Suprapubic skin (tissue), 4 donors: ENCODE measurements around the gene CHST8. TPM values are rescaled to one million over a fixed set of nuclear protein-coding genes. Genes with fewer than 3 reads are reported as not detected.

Source experiments
- DNase-seq, 2 donors: peaks; one replicate each; pipeline ENCODE4 v3.0.0-alpha.2; 2019; ENCODE audit warnings: low spot score in 2 of 2
- H3K27ac ChIP-seq: fragments of 200-600 bp; sonication (generic); one replicate; pipeline ENCODE4 v1.5.1; 2019
- H3K27me3 ChIP-seq: fragments of 200-600 bp; sonication (generic); one replicate; pipeline ENCODE4 v1.5.1; 2019
- H3K36me3 ChIP-seq: fragments of 200-600 bp; sonication (generic); one replicate; pipeline ENCODE4 v1.5.1; 2019
- H3K4me1 ChIP-seq: fragments of 200-600 bp; sonication (generic); one replicate; pipeline ENCODE4 v1.5.1; 2019
- H3K4me3 ChIP-seq: fragments of 200-600 bp; sonication (generic); one replicate; pipeline ENCODE4 v1.5.1; 2019; ENCODE audit warnings: mild to moderate bottlenecking
- H3K9me3 ChIP-seq: fragments of 200-600 bp; sonication (generic); one replicate; pipeline ENCODE4 v1.5.1; 2019
- EP300 ChIP-seq: sonication (generic); formaldehyde crosslinking; IDR thresholded peaks from one replicate; pipeline ENCODE4 v1.6.1; 2017; ENCODE audit warnings: antibody characterized with exemption
- POLR2A ChIP-seq, 2 donors: fragments of 450-650 bp; IDR thresholded peaks; one replicate each; pipeline ENCODE4 v1.6.1; 2017; ENCODE audit warnings: antibody characterized with exemption in 2 of 2, mild to moderate bottlenecking in 2 of 2, moderate library complexity in 2 of 2
- POLR2AphosphoS5 ChIP-seq, 3 donors: sonication (generic); formaldehyde crosslinking; IDR thresholded peaks; one replicate each; pipeline ENCODE4 v1.6.1; 2017; ENCODE audit warnings: antibody characterized with exemption in 3 of 3
- WGBS: methylation state at CpG from one replicate; pipeline ENCODE4 v1.1.5; 2018; 5-methylcytosine and 5-hydroxymethylcytosine counted together
- total RNA-seq, 4 donors: library from RNA; depleted of rRNA; stranded (reverse); fragments of >200 nt; gene quantifications; one replicate each; pipeline ENCODE4 v1.1.0, GENCODE V29; 2016
- TF ChIP-seq, protein P1 (sequence below), 2 donors: fragments of 200-600 bp in 1 of 2; fragments of 450-650 bp in 1 of 2; sonication (generic) in 1 of 2; IDR thresholded peaks; one replicate each; pipeline ENCODE4 v1.5.1; 2016 to 2019; ENCODE audit warnings: antibody characterized with exemption in 2 of 2, mild to moderate bottlenecking in 1 of 2, moderate library complexity in 1 of 2

Gene CHST8
- total RNA-seq, 4 donors from 2014 or later: 0.36 TPM; not detected in 3

DNA sequence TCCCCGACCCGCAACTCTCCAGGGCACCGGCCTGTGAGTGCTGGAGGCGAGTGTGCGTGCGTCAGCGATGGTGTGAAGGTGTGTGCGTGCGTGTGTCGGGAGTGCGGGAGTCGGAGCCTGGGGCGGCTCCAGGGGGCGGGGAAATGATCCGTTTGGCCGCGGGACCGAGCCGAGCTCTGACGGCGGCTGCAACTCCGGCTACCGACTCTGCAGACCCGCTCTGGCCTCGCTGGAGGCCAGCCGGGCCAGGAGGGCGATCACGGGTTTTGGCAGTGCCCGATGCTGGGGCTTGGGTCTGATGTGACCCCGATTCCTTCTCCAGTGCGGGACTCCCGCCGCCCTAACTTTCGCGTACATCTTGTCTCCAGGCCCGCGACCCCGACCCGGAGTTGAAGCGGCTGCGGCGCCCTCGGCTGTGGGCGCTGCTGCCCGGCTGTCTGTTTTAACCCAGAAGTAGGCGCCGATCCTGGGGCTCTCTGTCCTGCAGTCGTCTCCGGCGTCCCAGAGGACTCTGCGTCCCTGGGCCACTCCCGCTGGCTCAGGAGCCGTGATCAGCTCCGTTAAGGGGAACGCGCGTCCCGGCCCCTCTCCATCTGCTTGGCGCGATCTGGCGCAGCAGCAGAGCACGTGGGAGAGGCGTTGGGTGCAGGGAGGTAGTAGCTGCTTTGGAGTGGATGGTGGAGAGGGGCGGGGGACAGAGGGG, 1.2 kb downstream of the CHST8 start:
- H3K9me3 ChIP-seq: no peaks in the 10 kb centered on the region
- peak overlapping the region; percentile 56 for H3K4me3 ChIP-seq
- H3K4me1 ChIP-seq: peaks cover 22% of the 10 kb centered on the region
- H3K36me3 ChIP-seq: no peaks in the 10 kb centered on the region
- H3K27ac ChIP-seq: no peak overlapping the region
- H3K27me3 ChIP-seq: peaks cover 94% of the 10 kb centered on the region
- 2% methylated on average over 10 of the region's 64 CpGs for WGBS
- TF ChIP-seq EP300 (no peak), POLR2A (IDR thresholded peaks at IDR 0.05) (no peak), POLR2AphosphoS5 (IDR thresholded peaks at IDR 0.05) (no peak)
- TF ChIP-seq, protein P1, sequence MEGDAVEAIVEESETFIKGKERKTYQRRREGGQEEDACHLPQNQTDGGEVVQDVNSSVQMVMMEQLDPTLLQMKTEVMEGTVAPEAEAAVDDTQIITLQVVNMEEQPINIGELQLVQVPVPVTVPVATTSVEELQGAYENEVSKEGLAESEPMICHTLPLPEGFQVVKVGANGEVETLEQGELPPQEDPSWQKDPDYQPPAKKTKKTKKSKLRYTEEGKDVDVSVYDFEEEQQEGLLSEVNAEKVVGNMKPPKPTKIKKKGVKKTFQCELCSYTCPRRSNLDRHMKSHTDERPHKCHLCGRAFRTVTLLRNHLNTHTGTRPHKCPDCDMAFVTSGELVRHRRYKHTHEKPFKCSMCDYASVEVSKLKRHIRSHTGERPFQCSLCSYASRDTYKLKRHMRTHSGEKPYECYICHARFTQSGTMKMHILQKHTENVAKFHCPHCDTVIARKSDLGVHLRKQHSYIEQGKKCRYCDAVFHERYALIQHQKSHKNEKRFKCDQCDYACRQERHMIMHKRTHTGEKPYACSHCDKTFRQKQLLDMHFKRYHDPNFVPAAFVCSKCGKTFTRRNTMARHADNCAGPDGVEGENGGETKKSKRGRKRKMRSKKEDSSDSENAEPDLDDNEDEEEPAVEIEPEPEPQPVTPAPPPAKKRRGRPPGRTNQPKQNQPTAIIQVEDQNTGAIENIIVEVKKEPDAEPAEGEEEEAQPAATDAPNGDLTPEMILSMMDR (IDR thresholded peaks at IDR 0.05): no peak
- DNase-seq: no peak

DNA sequence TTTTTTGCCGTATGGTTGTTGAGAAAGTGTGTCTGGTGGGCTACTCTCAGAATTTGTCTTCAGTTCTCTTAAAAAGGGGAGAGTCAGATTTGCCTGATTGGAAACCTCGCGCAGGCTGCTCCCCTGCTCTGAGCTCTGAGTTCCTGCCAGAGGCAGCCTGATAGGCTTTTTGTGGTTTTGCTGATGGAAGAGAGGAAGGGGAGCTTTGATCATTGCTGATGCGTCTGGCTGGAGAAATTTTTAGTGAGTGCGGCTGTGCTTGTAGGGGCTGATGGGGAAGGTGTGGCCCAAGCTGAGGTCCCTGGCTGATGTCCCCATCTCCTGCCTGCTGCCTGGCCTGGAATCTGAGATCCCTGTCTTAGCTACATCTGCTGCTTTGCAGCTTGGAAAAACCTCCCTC, 2.8 kb downstream of the CHST8 start:
- Histone ChIP-seq H3K27ac (no peak overlapping the region), H3K4me3 (no peak overlapping the region), H3K9me3 (no peaks in the 10 kb centered on the region), H3K4me1 (peaks cover 22% of the 10 kb centered on the region), H3K27me3 (peaks cover 97% of the 10 kb centered on the region), H3K36me3 (no peaks in the 10 kb centered on the region)
- TF ChIP-seq EP300 (no peak), POLR2AphosphoS5 (IDR thresholded peaks at IDR 0.05) (no peak), POLR2A (IDR thresholded peaks at IDR 0.05) (no peak)
- TF ChIP-seq, protein P1 (IDR thresholded peaks at IDR 0.05): no peak
- no peak for DNase-seq
- WGBS: 35% methylated on average over 5 of the region's 5 CpGs

DNA sequence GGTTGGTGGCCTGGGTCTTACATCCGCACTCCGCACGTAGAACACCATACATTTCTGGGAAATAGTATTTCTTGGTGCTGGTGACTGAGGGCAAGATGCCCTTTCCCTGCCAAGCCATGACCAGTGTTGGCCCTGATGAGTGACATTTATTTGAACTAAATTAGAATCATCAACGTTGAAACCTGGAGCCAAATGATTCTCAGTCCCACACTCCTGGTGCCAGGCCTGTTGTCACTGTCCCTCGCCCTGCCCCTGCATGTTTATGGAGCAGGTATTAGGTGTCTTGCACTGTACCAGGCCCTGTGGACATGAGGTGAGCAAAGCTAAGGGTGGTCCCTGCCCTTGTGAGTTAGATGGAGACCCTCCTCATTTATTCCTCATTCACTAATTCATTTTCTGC, 5.8 kb downstream of the CHST8 start:
- Histone ChIP-seq H3K9me3 (no peaks in the 10 kb centered on the region), H3K27ac (no peak overlapping the region), H3K4me3 (no peak overlapping the region), H3K4me1 (peaks cover 9% of the 10 kb centered on the region), H3K27me3 (peaks cover 81% of the 10 kb centered on the region), H3K36me3 (no peaks in the 10 kb centered on the region)
- 71% methylated on average over 5 of the region's 5 CpGs for WGBS
- TF ChIP-seq, protein P1 (IDR thresholded peaks at IDR 0.05): no peak
- no peak for TF ChIP-seq POLR2A (IDR thresholded peaks at IDR 0.05)
- no peak for TF ChIP-seq EP300
- TF ChIP-seq POLR2AphosphoS5 (IDR thresholded peaks at IDR 0.05): no peak
- DNase-seq: no peak

DNA sequence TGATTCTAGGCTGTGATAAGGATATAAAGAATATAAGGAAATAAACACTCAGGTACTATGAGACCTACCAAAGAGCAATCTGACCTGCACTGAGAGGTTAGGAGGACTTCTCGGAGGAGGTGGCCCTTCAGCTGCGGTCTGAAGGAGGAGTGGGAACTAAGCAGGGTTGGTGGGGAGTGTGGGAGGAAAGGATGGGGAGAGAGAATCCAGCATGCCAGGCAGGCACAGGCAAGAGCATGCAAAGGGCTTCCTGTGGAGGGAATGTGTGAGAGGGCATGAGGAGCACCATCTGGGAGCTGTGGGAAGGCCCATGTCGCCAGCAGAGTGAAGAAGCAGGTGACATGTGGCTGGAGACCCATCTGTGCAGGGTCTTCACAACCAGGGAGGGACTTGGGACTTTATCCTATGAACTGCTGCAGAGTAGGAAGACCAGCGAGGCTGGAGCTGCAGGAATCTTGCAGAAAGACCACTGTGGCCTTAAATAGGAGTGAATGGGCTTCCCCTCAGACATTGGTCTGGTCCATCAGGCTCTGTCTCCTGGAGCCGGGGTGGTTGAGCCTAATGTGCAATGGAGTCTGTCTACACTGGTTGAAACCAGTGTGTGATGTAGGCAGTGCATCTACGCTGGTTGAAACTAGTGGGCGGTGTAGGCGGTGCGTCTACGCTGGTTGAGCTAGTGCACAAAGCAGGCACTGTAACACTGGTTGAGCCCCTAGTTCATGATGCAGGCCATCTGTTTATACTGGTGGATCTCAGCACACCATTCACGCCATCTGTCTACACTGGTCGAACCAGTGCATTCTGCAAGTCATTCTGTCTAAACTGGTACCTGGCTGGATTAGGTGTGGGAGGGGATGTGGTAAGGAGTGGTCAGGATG, 6.4 kb downstream of the CHST8 start:
- TF ChIP-seq POLR2A (IDR thresholded peaks at IDR 0.05) (no peak), POLR2AphosphoS5 (IDR thresholded peaks at IDR 0.05) (no peak), EP300 (no peak)
- TF ChIP-seq, protein P1 (IDR thresholded peaks at IDR 0.05): no peak
- WGBS: 74% methylated on average over 6 of the region's 12 CpGs
- no peak overlapping the region for H3K27ac ChIP-seq
- H3K36me3 ChIP-seq: no peaks in the 10 kb centered on the region
- peaks cover 76% of the 10 kb centered on the region for H3K27me3 ChIP-seq
- H3K9me3 ChIP-seq: no peaks in the 10 kb centered on the region
- peak in 1 of 2 donors; percentile 43 for DNase-seq
- H3K4me1 ChIP-seq: peaks cover 3% of the 10 kb centered on the region
- no peak overlapping the region for H3K4me3 ChIP-seq
